Gastroesophageal sphincter (tissue), 4 donors: ENCODE measurements around the gene ARHGAP27. TPM values are rescaled to one million over a fixed set of nuclear protein-coding genes. Genes with fewer than 3 reads are reported as not detected.
"Not testable (repeated sequence)": the region's sequence is repeated elsewhere in the genome, so short reads cannot be mapped to it uniquely, and the experiment has no call there.

ENCODE experiments used
- ATAC-seq: fragments of 150-250 bp; one replicate; pipeline ENCODE4 v1.9.1; 2016; ENCODE audit warnings: mild to moderate bottlenecking, moderate library complexity
- H3K27ac ChIP-seq, 4 donors: fragments of 200-600 bp; sonication (generic) in 3 of 4; 1 replicate in 3 of 4; 2 replicates in 1 of 4; pipeline ENCODE4 v1.5.1; 2016 to 2019
- H3K27me3 ChIP-seq: fragments of 200-600 bp; sonication (generic); one replicate; pipeline ENCODE4 v1.5.1; 2019
- H3K36me3 ChIP-seq, 2 donors: fragments of 200-600 bp; sonication (generic); one replicate each; pipeline ENCODE4 v1.5.1; 2019; ENCODE audit warnings: control low read depth in 1 of 2
- H3K4me1 ChIP-seq, 3 donors: fragments of 200-600 bp; sonication (generic); 1 replicate in 2 of 3; 2 replicates in 1 of 3; pipeline ENCODE4 v1.5.1; 2016 to 2019; ENCODE audit warnings: control low read depth in 2 of 3
- H3K4me3 ChIP-seq, 2 donors: fragments of 200-600 bp; sonication (generic); one replicate each; pipeline ENCODE4 v1.5.1; 2019; ENCODE audit warnings: mild to moderate bottlenecking in 1 of 2, moderate library complexity in 1 of 2
- H3K9me3 ChIP-seq, 3 donors: fragments of 200-600 bp; sonication (generic); one replicate each; pipeline ENCODE4 v1.5.1; 2017 to 2019; ENCODE audit warnings: control low read depth in 2 of 3
- EP300 ChIP-seq: sonication (generic); formaldehyde crosslinking; IDR thresholded peaks from one replicate; pipeline ENCODE4 v1.6.1; 2017; ENCODE audit warnings: antibody characterized with exemption, mild to moderate bottlenecking
- POLR2A ChIP-seq, 2 donors: fragments of 450-650 bp; IDR thresholded peaks; one replicate each; pipeline ENCODE4 v1.6.1; 2017; ENCODE audit warnings: antibody characterized with exemption in 2 of 2, mild to moderate bottlenecking in 2 of 2, moderate library complexity in 1 of 2
- POLR2AphosphoS5 ChIP-seq: sonication (generic); formaldehyde crosslinking; IDR thresholded peaks from one replicate; pipeline ENCODE4 v1.6.1; 2017; ENCODE audit warnings: antibody characterized with exemption
- WGBS, 2 donors: methylation state at CpG; one replicate each; pipeline ENCODE4 v1.1.5; 2018; ENCODE audit warnings: low coverage in 1 of 2; 5-methylcytosine and 5-hydroxymethylcytosine counted together
- total RNA-seq, 4 donors: library from RNA; depleted of rRNA; stranded (reverse); fragments of >200 nt; gene quantifications; one replicate each; pipeline ENCODE4 v1.1.0, GENCODE V29; 2016
- TF ChIP-seq, protein P1 (sequence below), 4 experiments: fragments of 200-600 bp in 2 of 4; fragments of 450-650 bp in 2 of 4; sonication (generic) in 1 of 4; IDR thresholded peaks; one replicate each; pipeline ENCODE4 v1.5.1; 2017 to 2019; ENCODE audit warnings: antibody characterized with exemption in 4 of 4, mild to moderate bottlenecking in 2 of 4, moderate library complexity in 2 of 4

ARHGAP27 gene
- total RNA-seq, 4 donors from 2014 or later = 11.6 to 18.1 (median 12.8) TPM

DNA sequence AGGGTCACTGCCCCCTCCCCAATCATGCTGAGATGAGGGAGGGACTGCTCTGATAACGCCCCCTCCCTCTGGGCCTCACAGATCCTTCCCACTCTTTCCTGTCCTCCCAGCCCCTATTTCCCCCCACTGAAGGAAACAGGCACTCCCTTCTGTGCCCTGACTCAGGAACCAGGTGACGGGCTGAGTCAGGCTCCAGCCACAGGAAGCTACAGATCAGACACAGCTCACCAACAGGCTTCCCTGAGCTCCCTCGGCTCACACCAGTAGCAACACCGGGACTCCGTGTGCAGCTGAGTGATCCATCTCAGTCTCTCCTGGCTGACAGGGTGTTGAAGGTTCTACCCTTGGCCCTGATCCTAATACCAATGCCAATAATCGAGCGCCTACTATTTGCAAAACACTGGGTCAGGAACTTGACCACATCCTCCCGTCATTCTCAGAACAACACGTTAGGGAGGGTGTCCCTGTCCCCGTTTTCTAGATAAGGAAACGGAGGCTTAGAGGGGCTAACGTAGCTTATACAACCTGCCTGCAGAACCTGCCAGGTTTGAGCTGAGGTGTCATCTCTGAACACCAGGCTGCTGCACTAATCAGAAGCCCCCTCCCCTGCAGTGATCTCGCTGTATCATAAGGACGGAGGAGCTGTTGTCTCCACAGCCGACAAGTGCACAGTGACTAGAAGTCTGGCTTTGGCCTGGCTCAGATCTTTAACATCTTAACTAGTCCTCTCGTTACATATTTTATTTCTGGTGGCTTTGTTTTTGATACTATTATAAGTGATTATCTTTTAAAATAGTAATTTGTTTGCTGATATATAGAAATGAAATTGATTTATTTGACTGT, 13.5 kb upstream of the ARHGAP27 start:
- not testable (repeated sequence) for H3K27ac ChIP-seq
- 78 to 80% methylated on average over 2 to 11 of the region's 16 CpGs for WGBS, 2 donors
- peaks cover 0 to 77% of the 10 kb centered on the region in 2 donors for H3K36me3 ChIP-seq

GRCh38 chr17:45444856-45445820, 12.5 kb upstream of the ARHGAP27 start:
- Histone ChIP-seq H3K36me3 (peaks cover 0 to 74% of the 10 kb centered on the region in 2 donors), H3K4me1 (peaks cover 0 to 13% (median 0%) of the 10 kb centered on the region in 3 donors)
- not testable (repeated sequence) for H3K27me3 ChIP-seq, ATAC-seq, H3K27ac ChIP-seq, H3K9me3 ChIP-seq, H3K4me3 ChIP-seq
- WGBS, 2 donors = 77 to 84% methylated on average over 3 of the region's 21 CpGs

More for the DNA sequence above, 13.5 kb upstream of the ARHGAP27 start:
- H3K9me3 ChIP-seq, H3K4me3 ChIP-seq, H3K4me1 ChIP-seq, H3K27me3 ChIP-seq: not testable (repeated sequence)
- ATAC-seq = peak; percentile 59

DNA sequence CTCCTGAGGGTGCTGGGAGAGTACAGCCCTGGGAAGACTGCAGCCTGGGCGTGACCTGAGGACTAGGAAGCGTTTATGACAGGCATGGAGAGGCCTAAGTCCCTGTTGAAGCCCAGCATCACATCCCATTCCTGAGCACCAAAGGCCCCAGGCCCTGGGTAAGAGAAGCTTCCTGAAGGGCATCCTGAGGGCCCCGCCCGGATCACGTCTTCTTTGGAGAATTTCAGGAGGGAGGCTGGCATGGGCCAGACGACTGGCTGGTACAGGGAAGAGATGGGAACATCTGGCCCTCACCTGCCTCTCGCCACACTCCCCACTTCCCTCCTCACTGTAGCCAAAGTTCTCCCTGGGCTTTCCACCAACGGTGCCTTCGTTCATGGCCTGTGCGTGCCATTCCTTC, 11.6 kb upstream of the ARHGAP27 start:
- not testable (repeated sequence) for H3K4me3 ChIP-seq, H3K9me3 ChIP-seq, ATAC-seq, H3K27me3 ChIP-seq, H3K27ac ChIP-seq
- 82% methylated on average over 5 of the region's 10 CpGs; no CpG with 5 or more reads in 1 of the 2 donors for WGBS, 2 donors
- Histone ChIP-seq H3K36me3 (peaks cover 0 to 74% of the 10 kb centered on the region in 2 donors), H3K4me1 (peaks cover 0 to 14% (median 0%) of the 10 kb centered on the region in 3 donors)

- H3K27ac ChIP-seq, H3K27me3 ChIP-seq, ATAC-seq, H3K4me3 ChIP-seq, H3K9me3 ChIP-seq: not testable (repeated sequence)
- peaks cover 0 to 76% of the 10 kb centered on the region in 2 donors for H3K36me3 ChIP-seq
- WGBS, 2 donors = 80% methylated on average over 2 of the region's 10 CpGs; no CpG with 5 or more reads in 1 of the 2 donors
- peaks cover 0 to 14% (median 0%) of the 10 kb centered on the region in 3 donors for H3K4me1 ChIP-seq
Measured at GRCh38 chr17:45443371-45444260, 10.9 kb upstream of the ARHGAP27 start.

GRCh38 chr17:45441526-45442310, 9.0 kb upstream of the ARHGAP27 start:
- peaks cover 0 to 77% of the 10 kb centered on the region in 2 donors for H3K36me3 ChIP-seq
- no peaks in the 10 kb centered on the region for H3K27me3 ChIP-seq
- no peak overlapping the region for H3K4me3 ChIP-seq
- no peak for TF ChIP-seq EP300
- TF ChIP-seq POLR2AphosphoS5 = no peak
- TF ChIP-seq, protein P1, sequence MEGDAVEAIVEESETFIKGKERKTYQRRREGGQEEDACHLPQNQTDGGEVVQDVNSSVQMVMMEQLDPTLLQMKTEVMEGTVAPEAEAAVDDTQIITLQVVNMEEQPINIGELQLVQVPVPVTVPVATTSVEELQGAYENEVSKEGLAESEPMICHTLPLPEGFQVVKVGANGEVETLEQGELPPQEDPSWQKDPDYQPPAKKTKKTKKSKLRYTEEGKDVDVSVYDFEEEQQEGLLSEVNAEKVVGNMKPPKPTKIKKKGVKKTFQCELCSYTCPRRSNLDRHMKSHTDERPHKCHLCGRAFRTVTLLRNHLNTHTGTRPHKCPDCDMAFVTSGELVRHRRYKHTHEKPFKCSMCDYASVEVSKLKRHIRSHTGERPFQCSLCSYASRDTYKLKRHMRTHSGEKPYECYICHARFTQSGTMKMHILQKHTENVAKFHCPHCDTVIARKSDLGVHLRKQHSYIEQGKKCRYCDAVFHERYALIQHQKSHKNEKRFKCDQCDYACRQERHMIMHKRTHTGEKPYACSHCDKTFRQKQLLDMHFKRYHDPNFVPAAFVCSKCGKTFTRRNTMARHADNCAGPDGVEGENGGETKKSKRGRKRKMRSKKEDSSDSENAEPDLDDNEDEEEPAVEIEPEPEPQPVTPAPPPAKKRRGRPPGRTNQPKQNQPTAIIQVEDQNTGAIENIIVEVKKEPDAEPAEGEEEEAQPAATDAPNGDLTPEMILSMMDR (IDR thresholded peaks at IDR 0.05) = no peak
- no peak for TF ChIP-seq POLR2A (IDR thresholded peaks at IDR 0.05)
- H3K4me1 ChIP-seq = peaks cover 0 to 7% (median 0%) of the 10 kb centered on the region in 3 donors
- H3K27ac ChIP-seq = no peak overlapping the region
- no peak for ATAC-seq
- WGBS, 2 donors = 40% methylated on average over 1 of the region's 14 CpGs; no CpG with 5 or more reads in 1 of the 2 donors
- H3K9me3 ChIP-seq = no peaks in the 10 kb centered on the region

DNA sequence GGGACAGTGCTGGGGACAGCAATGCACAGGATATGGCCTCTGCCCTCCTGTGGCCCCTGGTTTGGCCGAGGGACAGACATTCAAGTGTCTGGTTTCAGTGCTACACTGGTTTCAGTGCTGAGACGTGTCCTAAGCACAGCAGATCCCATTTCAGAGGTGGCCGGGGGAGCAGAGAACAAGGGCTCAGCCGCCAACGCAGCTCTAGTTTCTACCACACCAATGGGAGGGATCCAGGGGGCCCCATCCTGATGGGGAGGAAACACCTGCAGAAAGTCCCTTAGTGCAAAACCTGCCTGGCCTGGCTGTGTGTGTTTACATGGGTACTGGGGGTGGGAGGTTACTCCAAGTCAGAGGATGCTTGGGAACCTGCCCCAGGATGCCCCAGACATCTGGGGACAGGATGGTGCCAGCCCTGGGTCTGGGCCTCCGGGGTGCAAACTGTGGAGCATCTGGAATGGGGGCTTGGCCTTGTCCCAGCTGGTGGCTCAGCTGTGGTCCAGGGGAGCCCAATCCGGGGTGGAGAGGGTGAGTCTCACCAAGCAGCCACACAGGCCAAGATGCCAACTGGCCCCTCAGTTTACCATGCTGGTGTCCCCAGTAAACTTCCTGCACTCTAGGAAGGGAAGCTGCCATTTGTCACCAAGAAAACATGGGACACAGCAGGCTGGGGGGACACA, 8.3 kb upstream of the ARHGAP27 start:
- H3K27ac ChIP-seq, H3K4me1 ChIP-seq, ATAC-seq, H3K4me3 ChIP-seq, H3K27me3 ChIP-seq, H3K9me3 ChIP-seq: not testable (repeated sequence)
- WGBS, 2 donors = 63% methylated on average over 2 of the region's 7 CpGs; no CpG with 5 or more reads in 1 of the 2 donors
- peaks cover 0 to 78% of the 10 kb centered on the region in 2 donors for H3K36me3 ChIP-seq
